A549 (cell line): ENCODE measurements around the gene GALNT14.

ENCODE experiments used
- BHLHE40 ChIP-seq: IDR thresholded peaks from 2 replicates; pipeline ENCODE4 v1.6.1; 2012; ENCODE audit warnings: low read depth, low read length, inconsistent platforms
- CBX2 ChIP-seq: fragments of 200-600 bp; sonication (generic); IDR thresholded peaks from 2 replicates; pipeline ENCODE4 v1.6.1; 2016; ENCODE audit warnings: low read depth, mild to moderate bottlenecking, borderline replicate concordance
- CTCF ChIP-seq: fragments of >200 bp; sonication (Bioruptor Twin); formaldehyde crosslinking; IDR thresholded peaks from 3 replicates; pipeline ENCODE4 v1.5.1; 2016
- E2F6 ChIP-seq: IDR thresholded peaks from 2 replicates; pipeline ENCODE4 v1.6.1; 2012; ENCODE audit warnings: low read depth, borderline replicate concordance
- ELK1 ChIP-seq: fragments of 150-350 bp; IDR thresholded peaks from 2 replicates; pipeline ENCODE4 v1.6.1; 2014; ENCODE audit warnings: low read depth, mild to moderate bottlenecking, low read length
- MAX ChIP-seq: IDR thresholded peaks from 2 replicates; pipeline ENCODE4 v1.6.1; 2012
- POLR2A ChIP-seq: IDR thresholded peaks from 2 replicates; pipeline ENCODE4 v1.6.1; 2012; ENCODE audit warnings: mild to moderate bottlenecking, low read length
- RAD21 ChIP-seq, 2 experiments: fragments of >200 bp in 1 of 2; sonication (Bioruptor Twin) in 1 of 2; formaldehyde crosslinking in 1 of 2; IDR thresholded peaks in 1 of 2; conservative IDR thresholded peaks in 1 of 2; 2 replicates in 1 of 2; 3 replicates in 1 of 2; pipeline ENCODE4 v1.6.1; 2012 to 2018; ENCODE audit warnings: inconsistent platforms in 1 of 2
- RFX5 ChIP-seq: fragments of 450-650 bp; IDR thresholded peaks from 2 replicates; pipeline ENCODE4 v1.7.1; 2014; ENCODE audit warnings: antibody characterized with exemption, mild to moderate bottlenecking, moderate library complexity
- SMC3 ChIP-seq: fragments of >200 bp; sonication (Bioruptor Twin); formaldehyde crosslinking; IDR thresholded peaks from 3 replicates; pipeline ENCODE4 v1.6.1; 2018; ENCODE audit warnings: inconsistent platforms
- ZNF302 ChIP-seq: fragments of 250-450 bp; sonication (Bioruptor Pico); IDR thresholded peaks from 2 replicates; pipeline ENCODE4 v1.9.0; 2021; ENCODE audit warnings: inconsistent platforms, mild to moderate bottlenecking, moderate library complexity

GRCh38 chr2:31147645-31148044 is 9.4 kb upstream of the GALNT14 start:
- TF ChIP-seq ELK1 (no peak), CTCF (no peak), POLR2A (no peak), BHLHE40 (no peak), MAX (no peak), SMC3 (no peak), ZNF302 (CRISPR knock-in tag) (no peak), E2F6 (no peak), CBX2 (no peak), RAD21 (conservative IDR thresholded peaks at IDR 0.05 in 1 of 2, IDR thresholded peaks at IDR 0.05 in 1 of 2) (no peak), RFX5 (no peak)
